Measurements from ENCODE around the gene DNAH8. TPM values are rescaled to one million over a fixed set of nuclear protein-coding genes. Genes with fewer than 3 reads are reported as not detected.

Gene DNAH8
- total RNA-seq, 1 donor from 2014 or later: not detected

GRCh38 chr6:38702558-38703397 lies 12.3 kb upstream of the DNAH8 start, which contains the start of gene GLO1:
GLO1 (minus strand) TSS chr6:38703145; CDS start chr6:38703054, 91 bp downstream.
- TF ChIP-seq CTCF (conservative IDR thresholded peaks at IDR 0.05; ENCODE audit: low read depth, low read length): no peak
- peak within 1 kb of the TSS; percentile 84 for H3K4me3 ChIP-seq (ENCODE audit: low read depth, low read length)
- DNase-seq (ENCODE audit: low read depth): peak; percentile 83

- DNase-seq (ENCODE audit: low read depth): no peak
- no peak for TF ChIP-seq CTCF (conservative IDR thresholded peaks at IDR 0.05; ENCODE audit: low read depth, low read length)
- no peak overlapping the region for H3K4me3 ChIP-seq (ENCODE audit: low read depth, low read length)
Observed at GRCh38 chr6:38703949-38704590, 11.0 kb upstream of the DNAH8 start.

- no peak overlapping the region for H3K4me3 ChIP-seq (ENCODE audit: low read depth, low read length)
- no peak for TF ChIP-seq CTCF (conservative IDR thresholded peaks at IDR 0.05; ENCODE audit: low read depth, low read length)
- DNase-seq (ENCODE audit: low read depth): no peak
Observed at GRCh38 chr6:38705924-38706323, 9.2 kb upstream of the DNAH8 start.

GRCh38 chr6:38708496-38708895 lies 6.6 kb upstream of the DNAH8 start:
- no peak overlapping the region for H3K4me3 ChIP-seq (ENCODE audit: low read depth, low read length)
- TF ChIP-seq CTCF (conservative IDR thresholded peaks at IDR 0.05; ENCODE audit: low read depth, low read length): no peak
- DNase-seq (ENCODE audit: low read depth): no peak

- no peak for DNase-seq (ENCODE audit: low read depth)
- TF ChIP-seq CTCF (conservative IDR thresholded peaks at IDR 0.05; ENCODE audit: low read depth, low read length): no peak
- H3K4me3 ChIP-seq (ENCODE audit: low read depth, low read length): no peak overlapping the region
Observed at GRCh38 chr6:38713812-38714211, 1.3 kb upstream of the DNAH8 start.

GRCh38 chr6:38714239-38715015 lies 684 bp upstream of the DNAH8 start:
- H3K4me3 ChIP-seq (ENCODE audit: low read depth, low read length): peak overlapping the region; percentile 43
- no peak for TF ChIP-seq CTCF (conservative IDR thresholded peaks at IDR 0.05; ENCODE audit: low read depth, low read length)
- no peak for DNase-seq (ENCODE audit: low read depth)
